HepG2 (cell line): ENCODE data around the gene DNMT1. TPM values are rescaled to one million over a fixed set of nuclear protein-coding genes. Genes with fewer than 3 reads are reported as not detected.

Experiments
- ATAC-seq: fragments of 200-7000 bp; cut with Tn5 transposase; 3 replicates; pipeline ENCODE4 v1.9.1; 2020; ENCODE audit warnings: mild to moderate bottlenecking, moderate library complexity
- BruUV-seq: library from RNA; stranded (reverse); fragments of 400-500 nt; replicated peaks from 2 replicates; lab custom pipeline; 2021; lab: Mats Ljungman, UMichigan
- CTCF ChIA-PET: fragments of 300-600 bp; formaldehyde crosslinking; extraction: SDS; loops from one replicate; lab custom pipeline; 2021; ENCODE audit warnings: low total read pairs, inconsistent platforms, low intra/inter-chr PET ratio; lab: Yijun Ruan, JAX
- POLR2A ChIA-PET: fragments of 350-600 bp; sonication (Branson Sonifier 250); formaldehyde crosslinking; loops from one replicate; lab custom pipeline; 2020; ENCODE audit warnings: antibody characterized with exemption, inconsistent platforms; lab: Yijun Ruan, JAX
- DNase-seq: peaks from one replicate; pipeline ENCODE4 v3.0.0-alpha.2; 2015; ENCODE audit warnings: low spot score
- FAIRE-seq: peaks from 3 replicates; lab custom pipeline; 2011; peaks lifted over from hg19 to GRCh38; lab: Jason Lieb, UNC
- H2AFZ ChIP-seq: one replicate; pipeline ENCODE4 v1.6.1; 2011; ENCODE audit warnings: low read length, inconsistent platforms
- H3K27ac ChIP-seq: fragments of 300-600 bp; 3 replicates; pipeline ENCODE4 v1.8.0; 2011; ENCODE audit warnings: mixed run types, mild to moderate bottlenecking, mixed read lengths, low read length, inconsistent platforms; ENCODE audit not compliant: insufficient read depth; ENCODE audit errors: extremely low read length
- H3K27me3 ChIP-seq, 2 experiments: fragments of 200-600 bp in 1 of 2; 2 replicates in 1 of 2; 3 replicates in 1 of 2; pipeline versions ENCODE4 v1.6.0 to v1.8.0; 2011; ENCODE audit warnings: low read length in 2 of 2, mild to moderate bottlenecking in 2 of 2, moderate library complexity in 2 of 2, inconsistent platforms in 1 of 2; ENCODE audit not compliant: insufficient read depth in 2 of 2, control insufficient read depth in 1 of 2
- H3K36me3 ChIP-seq, 2 experiments: fragments of 200-600 bp in 1 of 2; replicated peaks in 1 of 2; 2 replicates in 1 of 2; 3 replicates in 1 of 2; pipeline versions ENCODE4 v1.5.1 to v1.8.0; 2011; ENCODE audit warnings: low read length in 2 of 2, inconsistent platforms in 1 of 2; ENCODE audit not compliant: insufficient read depth in 2 of 2, control insufficient read depth in 1 of 2
- H3K4me1 ChIP-seq: 2 replicates; pipeline ENCODE4 v1.5.1; 2012; ENCODE audit warnings: low read length, inconsistent platforms; ENCODE audit not compliant: insufficient read depth
- H3K4me2 ChIP-seq: 2 replicates; pipeline ENCODE4 v1.6.0; 2011; ENCODE audit warnings: low read depth, low read length, inconsistent platforms
- H3K4me3 ChIP-seq, 3 experiments: fragments of 200-600 bp in 1 of 3; sonication (generic), shearing (Covaris generic) in 1 of 3; replicated peaks in 1 of 3; 2 replicates each; pipeline ENCODE4 v1.5.1; 2011 to 2016; ENCODE audit warnings: low read length in 3 of 3, inconsistent platforms in 2 of 3, low read depth in 2 of 3, mild to moderate bottlenecking in 2 of 3, control low read depth in 1 of 3, mixed read lengths in 1 of 3; ENCODE audit not compliant: insufficient read depth in 1 of 3
- H3K79me2 ChIP-seq: one replicate; pipeline ENCODE4 v1.6.1; 2011; ENCODE audit warnings: low read length, inconsistent platforms; ENCODE audit not compliant: insufficient read depth
- H3K9ac ChIP-seq: 2 replicates; pipeline ENCODE4 v1.6.0; 2011; ENCODE audit warnings: mild to moderate bottlenecking, low read depth, low read length, inconsistent platforms; ENCODE audit not compliant: insufficient read depth
- H3K9me3 ChIP-seq: 2 replicates; pipeline ENCODE4 v1.5.1; 2012; ENCODE audit warnings: mild to moderate bottlenecking, low read length
- H4K20me1 ChIP-seq: 2 replicates; pipeline ENCODE4 v1.6.0; 2011; ENCODE audit warnings: inconsistent platforms, mild to moderate bottlenecking, low read length, moderate library complexity; ENCODE audit not compliant: insufficient read depth
- ARID4A ChIP-seq: sonication (generic); formaldehyde crosslinking; IDR thresholded peaks from 2 replicates; pipeline ENCODE4 v1.5.0; 2020; ENCODE audit warnings: mild to moderate bottlenecking, missing genetic modification reagents, borderline replicate concordance
- CHD4 ChIP-seq: fragments of 200-600 bp; sonication (generic); IDR thresholded peaks from 2 replicates; pipeline ENCODE4 v1.7.0; 2017; ENCODE audit warnings: mild to moderate bottlenecking, low read length, borderline replicate concordance
- CREB3 ChIP-seq: sonication (generic); formaldehyde crosslinking; IDR thresholded peaks from 2 replicates; pipeline ENCODE4 v1.5.0; 2020; ENCODE audit warnings: missing genetic modification reagents
- IKZF1 ChIP-seq: fragments of 450-650 bp; IDR thresholded peaks from 2 replicates; pipeline ENCODE4 v1.7.1; 2016
- MLX ChIP-seq: IDR thresholded peaks from 2 replicates; pipeline ENCODE4 v1.6.1; 2016
- NBN ChIP-seq: fragments of 450-650 bp; conservative IDR thresholded peaks from 2 replicates; pipeline ENCODE4 v1.6.1; 2017
- NFIB ChIP-seq: sonication (generic); formaldehyde crosslinking; IDR thresholded peaks from 2 replicates; pipeline ENCODE4 v1.9.0; 2021; ENCODE audit warnings: missing genetic modification reagents, mild to moderate bottlenecking, borderline replicate concordance
- POGZ ChIP-seq: sonication (generic); formaldehyde crosslinking; IDR thresholded peaks from 2 replicates; pipeline ENCODE4 v1.4.0; 2020; ENCODE audit warnings: mild to moderate bottlenecking, missing genetic modification reagents
- SUZ12 ChIP-seq: fragments of 150-350 bp; IDR thresholded peaks from 2 replicates; pipeline ENCODE4 v1.6.1; 2014; ENCODE audit warnings: low read depth, low read length
- ZBTB43 ChIP-seq: sonication (generic); formaldehyde crosslinking; conservative IDR thresholded peaks from 2 replicates; pipeline ENCODE4 v1.4.0; 2020; ENCODE audit warnings: missing genetic modification reagents
- ZBTB7B ChIP-seq: sonication (generic); formaldehyde crosslinking; IDR thresholded peaks from 2 replicates; pipeline ENCODE4 v1.4.0; 2020; ENCODE audit warnings: missing genetic modification reagents
- ZFP36 ChIP-seq: fragments of 150-350 bp; IDR thresholded peaks from 2 replicates; pipeline ENCODE4 v1.6.1; 2018; ENCODE audit warnings: borderline replicate concordance, low read length, low read depth; ENCODE audit not compliant: partially characterized antibody
- ZNF317 ChIP-seq: sonication (generic); formaldehyde crosslinking; IDR thresholded peaks from 2 replicates; pipeline ENCODE4 v1.5.0; 2020; ENCODE audit warnings: mild to moderate bottlenecking, missing genetic modification reagents
- ZNF629 ChIP-seq: sonication (generic); formaldehyde crosslinking; conservative IDR thresholded peaks from 2 replicates; pipeline ENCODE4 v1.5.0; 2020; ENCODE audit warnings: missing genetic modification reagents
- WGBS: methylation state at CpG from one replicate; pipeline ENCODE4 v1.1.6; 2017; ENCODE audit warnings: low lambda C conversion rate; 5-methylcytosine and 5-hydroxymethylcytosine counted together
- in situ Hi-C: cut with HindIII; loops from 2 replicates; pipeline ENCODE4 v1.10.0; 2017; ENCODE audit warnings: low pct_unique_long_range_greater_than_20kb; ENCODE audit not compliant: extremely low pct_ligation_motif_present
- intact Hi-C: fragments of 100-400 bp; cut with micrococcal nuclease; formaldehyde crosslinking; loops from one replicate; pipeline ENCODE4 v1.10.0; 2022; ENCODE audit not compliant: unreplicated experiment
- polyA plus RNA-seq, 8 experiments: library from polyadenylated mRNA; depleted of rRNA in 3 of 8; stranded (reverse) in 7 of 8; unstranded in 1 of 8; fragments of >200 nt; fragmentation: Illumina TruSeq in 4 of 8; extraction: Trizol in 4 of 8; gene quantifications; 2 replicates each; pipeline versions ENCODE4 v1.2.1 to v1.2.3, GENCODE V29; 2011 to 2016; ENCODE audit warnings: low read depth in 4 of 8, missing spikeins in 1 of 8, mixed read lengths in 1 of 8; ENCODE audit not compliant: insufficient read depth in 1 of 8
- total RNA-seq, 5 experiments: library from RNA; depleted of rRNA; stranded (reverse); fragments of >200 nt; fragmentation: Illumina TruSeq; extraction: Trizol; gene quantifications; 2 replicates each; pipeline ENCODE4 v1.2.3, GENCODE V29; 2016; ENCODE audit warnings: low read depth in 1 of 5

Gene DNMT1
- total and polyA plus RNA-seq, 2 of the 13 experiments (the other 11 are each of a cell fraction or from before 2014, with no cell fraction given), result 31.2 to 91.1 TPM

- no peaks in the 10 kb centered on the region for H3K79me2 ChIP-seq
- H3K4me1 ChIP-seq, result no peaks in the 10 kb centered on the region
- H3K4me3 ChIP-seq, result no peak overlapping the region
- H4K20me1 ChIP-seq, result no peaks in the 10 kb centered on the region
- 99% methylated on average over 18 of the region's 18 CpGs for WGBS
- ATAC-seq (no peak), FAIRE-seq (no peak), DNase-seq (no peak)
- no peak overlapping the region for H3K4me2 ChIP-seq
- H2AFZ ChIP-seq, result no peak overlapping the region
- no peak for TF ChIP-seq CREB3 (CRISPR knock-in tag)
- no peak for TF ChIP-seq NFIB (CRISPR knock-in tag)
- no peak for TF ChIP-seq IKZF1
- no peak for TF ChIP-seq SUZ12
- no peak for TF ChIP-seq ZNF317
- no peak for TF ChIP-seq ZFP36
- no peak for TF ChIP-seq CHD4
- TF ChIP-seq POGZ (CRISPR knock-in tag), result no peak
- no peak for TF ChIP-seq ZBTB43 (CRISPR knock-in tag)
- no peak for TF ChIP-seq NBN
- no peak for TF ChIP-seq ARID4A (CRISPR knock-in tag)
- no peak for TF ChIP-seq MLX (CRISPR knock-in tag)
- TF ChIP-seq ZNF629 (CRISPR knock-in tag), result no peak
- no peak for TF ChIP-seq ZBTB7B (CRISPR knock-in tag)
- in situ Hi-C loops, result no loop called here
- H3K36me3 ChIP-seq, result peaks cover 49 to 94% of the 10 kb centered on the region in 2 experiments
- H3K27me3 ChIP-seq, result no peaks in the 10 kb centered on the region
- no peaks in the 10 kb centered on the region for H3K9me3 ChIP-seq
- no peak overlapping the region for H3K9ac ChIP-seq
- BruUV-seq, result no TSS peak
- intact Hi-C loops, result no loop called here
- no peak overlapping the region for H3K27ac ChIP-seq
- ChIA-PET POLR2A (no interaction called here), CTCF (no interaction called here)
These were observed 52.8 kb downstream of the DNMT1 start for GRCh38 chr19:10141973-10142372.
